Measurements from ENCODE around the gene SEMA3E.
"Not testable (repeated sequence)": the region's sequence is repeated elsewhere in the genome, so short reads cannot be mapped to it uniquely, and the experiment has no call there.

Gene SEMA3E

DNA sequence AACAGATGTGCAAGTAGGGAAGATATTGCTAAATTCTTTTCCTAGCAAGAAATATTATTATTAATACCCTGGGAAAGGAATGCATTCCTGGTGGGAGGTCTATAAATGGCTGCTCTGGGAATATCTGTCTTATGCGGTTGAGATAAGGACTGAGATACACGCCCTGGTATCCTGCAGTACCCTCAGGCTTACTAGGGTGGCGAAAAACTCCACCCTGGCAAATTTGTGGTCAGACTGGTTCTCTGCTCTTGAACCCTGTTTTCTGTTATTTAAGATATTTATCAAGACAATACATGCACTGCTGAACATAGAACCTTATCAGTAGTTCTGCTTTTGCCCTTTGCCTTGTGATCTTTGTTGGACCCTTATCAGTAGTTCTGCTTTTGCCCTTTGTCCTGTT, 96.4 kb downstream of the SEMA3E start:
- DNase-seq: not testable (repeated sequence)

DNA sequence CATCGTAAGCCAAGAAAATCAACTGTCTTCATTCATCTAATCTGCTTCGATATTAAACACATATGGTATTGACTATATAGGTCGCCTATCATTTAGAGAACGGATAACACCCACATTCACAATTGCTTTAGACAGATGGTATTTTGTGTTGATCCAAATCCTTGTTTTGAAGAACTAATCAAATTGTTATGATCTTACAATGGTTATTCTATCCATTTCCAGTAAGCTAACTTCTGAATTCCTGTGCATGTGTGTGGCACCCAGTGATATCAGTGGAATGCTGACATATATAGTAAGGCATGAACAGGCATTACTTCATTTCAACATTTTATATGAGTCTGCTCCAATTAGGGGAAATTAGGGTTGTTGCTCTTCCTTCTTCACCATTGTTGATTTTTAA, 98.8 kb downstream of the SEMA3E start:
- DNase-seq: no peak

DNA sequence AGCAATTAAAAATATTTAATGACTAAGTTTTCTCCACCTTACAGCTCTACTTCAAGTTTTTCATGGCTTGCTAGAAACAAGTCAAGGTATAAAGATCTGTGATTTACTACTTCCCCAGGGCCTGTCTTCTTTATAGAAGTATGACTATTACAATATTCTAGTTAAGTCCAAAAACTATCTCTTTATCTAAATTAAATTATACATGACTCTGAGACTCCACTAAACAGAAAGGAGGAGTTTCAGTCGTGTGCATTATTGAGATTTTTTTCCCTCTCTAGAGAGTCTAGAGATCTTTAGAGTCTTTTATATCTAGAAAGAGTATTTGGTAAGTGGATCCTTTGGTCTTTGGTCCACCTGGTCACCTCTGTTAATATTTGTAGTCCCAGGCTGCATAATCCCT, 100.7 kb downstream of the SEMA3E start:
- DNase-seq: no peak

DNA sequence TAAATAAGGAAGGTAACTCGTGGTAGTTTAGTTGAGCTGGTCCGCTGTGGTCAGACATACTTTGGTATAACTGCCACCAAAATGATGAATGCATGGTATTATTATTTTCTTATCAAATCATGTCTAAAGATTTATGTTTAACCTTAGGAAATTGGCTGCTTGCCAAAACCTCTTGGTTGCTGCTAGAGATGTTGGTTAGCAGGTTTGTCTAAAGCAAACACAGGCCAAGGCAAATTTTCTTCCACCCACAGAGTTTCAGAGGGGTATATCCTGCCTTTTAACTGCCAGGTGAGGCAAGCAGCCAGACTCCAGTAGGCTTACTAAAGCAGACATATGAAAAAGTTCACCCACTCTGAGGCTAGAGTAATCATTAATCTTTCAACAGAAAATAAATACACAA, 101.4 kb downstream of the SEMA3E start:
- no peak for DNase-seq

DNA sequence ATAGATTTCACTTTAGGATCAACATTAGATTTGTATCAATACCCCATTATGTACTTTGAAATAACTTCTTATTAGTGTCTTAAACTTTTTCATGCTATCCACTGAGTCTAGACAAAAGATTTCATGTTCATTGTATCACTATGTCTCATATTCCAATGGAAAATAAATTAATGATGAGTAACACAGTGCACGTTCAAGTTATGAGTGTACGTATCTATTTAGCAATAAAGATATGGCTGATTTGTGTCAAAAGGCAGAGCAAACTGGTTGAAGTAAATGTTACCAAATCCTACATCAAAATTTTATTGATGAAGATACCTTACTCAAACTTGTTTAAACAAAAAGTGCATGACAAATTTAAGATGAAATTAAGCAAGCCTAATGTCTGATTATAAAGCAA, 102.4 kb downstream of the SEMA3E start:
- no peak for DNase-seq

DNA sequence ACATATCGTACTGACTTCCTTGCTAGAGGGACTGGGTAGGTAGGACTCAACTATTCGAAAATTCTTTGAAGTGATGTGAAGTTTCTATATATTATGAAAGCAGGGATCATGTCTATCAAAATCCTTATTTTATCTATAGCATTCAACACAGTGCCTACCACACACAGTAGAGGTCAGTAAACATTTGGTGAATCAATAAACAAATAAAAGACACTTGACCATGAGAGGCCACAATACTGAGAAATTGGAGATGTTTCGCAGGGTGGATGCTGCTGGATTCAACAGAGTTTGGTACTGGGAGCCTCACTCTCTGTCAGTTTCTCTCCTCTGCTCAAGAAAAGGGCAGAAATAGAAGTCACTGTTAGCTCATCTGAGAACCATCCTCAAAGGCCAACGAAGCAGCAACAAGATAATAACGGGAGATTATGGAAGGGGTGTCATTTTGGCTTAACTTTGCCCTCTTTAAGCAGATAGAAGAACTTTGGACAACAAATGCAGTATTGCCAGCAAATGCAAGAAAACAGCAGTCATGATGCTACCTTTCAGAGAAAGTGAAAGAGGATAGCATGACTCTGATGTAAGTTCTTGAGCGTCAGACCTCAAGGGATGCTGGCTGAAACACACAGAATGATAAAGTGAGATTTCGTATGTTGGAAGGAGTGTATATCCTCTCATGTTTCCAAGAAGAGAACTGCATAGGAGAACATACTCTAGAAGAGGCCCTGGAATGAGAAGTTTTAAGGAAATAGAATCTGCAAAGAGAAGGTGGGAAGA, 107.6 kb downstream of the SEMA3E start:
- DNase-seq: no peak

DNA sequence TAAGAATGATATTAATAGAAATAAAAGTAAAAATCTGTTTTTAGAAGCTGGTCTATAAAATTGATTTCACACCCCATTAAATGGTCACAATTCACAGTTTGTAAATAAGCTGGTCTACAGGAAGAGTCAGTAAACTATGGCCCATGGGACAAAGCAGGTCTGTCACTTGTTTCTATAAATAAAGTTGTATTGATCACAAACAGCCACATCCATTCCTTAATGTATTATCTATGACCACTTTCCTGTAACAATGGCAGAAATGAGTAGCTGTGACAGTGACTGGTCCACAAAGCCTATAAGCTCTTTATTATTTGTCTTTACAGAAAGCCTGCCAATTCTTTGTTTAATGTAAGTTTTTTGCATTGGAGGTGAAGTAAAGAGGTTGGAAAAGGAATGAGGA, 114.5 kb downstream of the SEMA3E start:
- DNase-seq: no peak

DNA sequence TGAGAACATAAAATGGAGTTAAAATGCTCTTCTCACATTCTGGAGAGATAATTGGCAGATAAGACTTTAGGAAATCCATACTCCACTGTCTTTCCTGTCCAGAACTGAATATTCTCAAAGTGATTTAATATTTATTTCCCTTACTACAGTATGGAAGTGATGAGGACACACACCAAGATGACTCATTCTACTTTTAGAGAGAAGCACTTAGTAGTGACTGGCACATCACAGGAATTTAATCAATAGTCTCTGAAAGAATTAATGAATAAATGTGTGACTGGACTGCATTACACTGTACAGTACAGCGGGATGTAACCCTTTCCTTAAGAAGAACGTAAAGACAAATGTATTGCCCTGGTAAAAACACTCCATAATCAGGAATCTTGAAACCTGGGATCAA, 116.7 kb downstream of the SEMA3E start:
- DNase-seq: no peak

DNA sequence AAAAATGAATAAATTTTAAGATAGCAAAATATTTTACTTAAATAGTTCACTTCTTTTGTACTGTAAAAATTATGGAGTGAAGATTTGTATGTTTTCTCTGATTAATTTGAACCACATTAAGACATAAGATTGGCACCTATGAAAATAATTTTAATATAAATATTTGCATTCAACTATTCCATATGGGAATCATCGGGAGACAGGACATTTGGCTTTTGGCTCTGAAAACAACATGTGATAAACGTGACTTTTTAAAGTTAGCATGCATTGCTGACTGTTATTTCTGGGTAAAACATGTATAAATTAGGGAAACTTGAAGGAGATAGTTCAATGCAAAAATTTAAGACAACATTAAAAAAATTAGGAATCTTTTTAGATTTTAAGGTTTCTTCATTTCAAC, 117.2 kb downstream of the SEMA3E start:
- no peak for DNase-seq

DNA sequence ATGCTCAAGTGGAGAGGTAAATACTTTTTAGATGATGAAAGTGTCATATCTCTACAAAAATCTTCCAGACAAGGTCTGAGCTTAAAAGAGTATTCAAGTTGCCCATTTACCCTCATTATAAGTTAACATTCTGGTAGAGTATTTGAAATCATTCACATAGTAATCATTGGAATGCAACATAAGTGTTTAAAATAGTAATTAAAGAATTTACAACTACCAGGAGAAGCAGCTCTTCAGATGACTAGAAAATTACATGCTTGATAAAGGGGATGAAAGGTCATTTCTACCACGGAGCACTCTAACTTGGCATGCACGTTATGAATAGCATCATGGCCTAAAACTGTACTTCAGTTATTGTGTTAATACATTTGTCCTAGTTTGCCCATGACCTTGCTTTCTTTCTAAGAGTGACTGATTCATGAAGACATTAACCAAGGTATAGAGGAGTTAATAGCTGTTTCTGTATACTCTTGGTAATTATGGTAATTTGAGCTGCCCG, 120.0 kb downstream of the SEMA3E start:
- no peak for DNase-seq

DNA sequence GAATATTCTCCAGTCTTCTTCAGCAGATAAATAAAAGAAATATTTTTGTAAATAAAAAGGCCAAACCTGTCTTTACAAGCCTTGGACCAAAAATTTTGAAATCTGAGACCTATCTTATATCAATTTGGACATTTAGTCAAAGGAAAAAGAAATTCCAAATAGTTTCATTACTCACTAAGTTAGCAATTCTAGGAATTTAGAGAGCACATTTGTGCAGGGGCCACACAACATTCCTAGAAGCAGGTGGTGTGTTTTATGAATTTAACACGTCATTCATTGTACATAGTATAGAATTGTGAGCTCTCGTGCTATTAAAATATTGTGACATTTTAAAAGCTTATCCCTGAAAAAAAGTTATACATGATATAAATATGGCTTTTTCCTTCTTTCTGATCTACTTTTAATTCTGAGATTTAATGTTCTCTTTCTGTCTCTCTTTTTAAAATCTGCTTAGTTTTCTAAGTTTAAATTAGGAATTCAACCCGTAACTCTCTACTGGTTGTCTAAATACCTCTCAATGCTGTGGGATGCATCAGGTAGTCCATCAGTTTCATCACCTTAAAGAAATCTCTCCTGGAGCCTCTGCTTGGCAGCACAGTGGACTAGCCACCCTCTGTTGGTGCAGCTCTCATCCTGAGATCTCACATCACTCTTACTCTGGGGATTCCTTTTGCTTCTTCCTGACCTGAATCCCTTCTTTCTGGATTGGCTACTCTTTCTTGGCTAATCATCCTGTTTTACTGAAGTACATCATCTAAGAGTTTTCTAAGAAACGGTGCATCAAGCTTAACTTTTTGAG, 124.5 kb downstream of the SEMA3E start:
- no peak for DNase-seq

DNA sequence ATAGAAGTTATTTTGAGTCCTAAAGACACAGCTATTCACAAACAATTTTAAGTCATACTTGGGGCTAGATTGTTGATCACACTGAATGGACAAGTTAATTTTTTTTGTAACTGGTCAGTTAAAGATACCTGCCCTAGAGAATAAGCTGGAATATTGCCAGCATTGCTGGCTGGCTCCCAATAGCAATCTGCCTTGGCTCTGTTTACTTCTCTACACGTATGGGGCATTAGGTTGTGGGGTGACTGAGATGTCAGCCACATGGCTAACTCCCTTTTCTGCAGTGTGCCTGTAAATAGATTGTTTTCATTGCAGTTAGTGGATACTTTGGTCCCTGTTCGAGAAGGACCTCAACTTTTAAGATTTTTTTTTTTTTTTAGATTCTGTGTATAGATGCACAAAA, 128.2 kb downstream of the SEMA3E start:
- DNase-seq: no peak

DNA sequence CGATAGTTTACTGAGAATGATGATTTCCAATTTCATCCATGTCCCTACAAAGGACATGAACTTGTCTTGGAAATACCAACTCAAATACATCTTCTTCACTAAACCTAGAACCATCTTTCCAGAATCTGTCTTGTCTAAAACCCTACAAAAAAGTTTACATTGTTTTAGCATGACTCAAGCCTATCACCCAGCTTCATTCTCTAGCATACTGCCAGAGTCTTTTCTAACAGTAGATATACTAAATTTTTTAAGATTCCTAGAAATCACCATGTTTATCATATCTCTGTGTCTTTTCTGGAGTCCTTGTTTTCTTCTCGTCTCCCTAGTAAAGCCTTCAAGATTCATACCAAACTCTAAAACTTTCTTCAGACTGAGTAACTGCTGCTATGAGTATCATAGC, 129.7 kb downstream of the SEMA3E start:
- no peak for DNase-seq

DNA sequence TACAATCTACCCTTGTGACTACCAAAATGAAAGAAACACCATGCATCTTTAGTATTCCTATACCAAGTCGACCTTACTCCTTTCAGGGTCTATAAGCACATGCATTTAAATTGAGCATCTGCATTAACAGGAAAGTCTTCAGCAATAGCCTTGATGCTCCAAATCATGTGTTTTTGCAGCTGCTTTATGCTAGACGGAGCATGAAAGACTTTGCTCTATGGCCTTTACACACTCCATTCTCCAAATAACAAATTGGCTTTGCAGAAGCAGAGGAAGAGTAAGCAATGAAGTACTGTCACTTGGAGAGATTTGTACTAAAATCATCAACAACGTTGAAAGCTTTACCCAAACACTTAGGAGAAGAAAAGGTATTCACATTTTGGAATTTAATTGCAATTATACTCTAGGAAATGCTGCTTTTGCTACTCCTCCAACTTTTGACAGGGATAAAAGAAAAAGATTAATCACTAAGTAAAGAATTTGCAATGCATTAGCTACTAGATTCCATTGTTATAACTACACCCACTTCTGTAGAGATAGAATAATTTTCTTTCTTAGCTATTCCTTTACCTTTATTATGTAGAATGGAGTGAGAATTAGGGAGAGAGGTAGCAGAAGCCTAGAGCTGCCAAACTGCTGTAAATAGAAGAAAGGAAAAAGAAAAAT, 131.8 kb downstream of the SEMA3E start:
- DNase-seq: no peak

DNA sequence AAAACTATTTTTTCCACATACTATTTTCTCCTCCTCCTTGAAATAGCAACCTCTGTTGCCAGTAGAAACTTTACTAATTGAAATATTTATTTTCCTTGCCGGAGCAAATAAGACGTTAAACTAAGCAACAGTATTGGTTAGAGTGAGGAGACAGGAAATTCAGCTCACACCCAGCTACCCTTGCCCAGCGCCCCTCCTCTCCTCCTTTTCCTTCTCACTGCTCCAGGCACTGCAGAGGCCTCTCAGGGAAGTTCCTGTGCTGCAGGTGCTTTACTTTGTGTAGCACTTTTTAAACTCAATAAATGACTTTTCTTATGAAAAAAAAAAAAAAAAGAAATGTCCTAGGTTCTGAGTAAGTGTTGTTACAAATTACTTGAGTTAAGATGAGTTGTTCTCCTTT, 134.0 kb downstream of the SEMA3E start:
- no peak for DNase-seq

DNA sequence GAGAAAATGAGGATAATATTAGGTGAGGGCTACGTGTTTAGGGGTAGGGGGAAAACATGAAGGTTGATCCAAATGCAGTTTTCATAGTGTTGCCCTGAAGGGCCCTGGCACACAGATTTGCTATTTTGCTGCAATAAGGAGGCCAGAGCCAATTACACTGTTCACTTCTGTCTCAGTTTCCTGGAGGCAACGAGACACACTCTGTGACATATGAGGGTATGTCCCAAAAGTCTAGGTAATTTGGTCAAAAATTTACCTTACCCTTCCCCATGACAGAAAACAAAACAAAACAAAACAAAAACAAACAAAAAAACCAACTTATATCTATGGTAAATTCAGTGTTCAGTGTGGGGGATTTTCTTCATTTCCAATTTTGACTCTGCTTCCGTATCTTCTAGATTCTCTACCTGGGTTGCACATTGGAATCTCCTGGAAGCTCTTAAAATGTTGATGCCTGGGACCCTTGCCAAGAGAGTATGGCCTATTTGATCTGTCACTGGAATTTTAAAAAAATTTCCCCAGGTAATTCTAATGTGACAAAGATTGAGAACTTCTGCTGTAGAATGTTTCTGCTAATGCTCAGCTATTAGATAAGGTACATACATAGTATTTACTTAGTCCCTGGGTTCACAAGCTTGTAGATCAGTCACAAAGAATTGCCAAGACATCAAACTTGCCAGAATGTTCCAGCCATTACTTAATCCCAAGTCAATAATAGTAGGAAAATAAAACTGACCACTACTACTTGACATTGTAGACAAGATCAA, 139.5 kb downstream of the SEMA3E start:
- DNase-seq: no peak

DNA sequence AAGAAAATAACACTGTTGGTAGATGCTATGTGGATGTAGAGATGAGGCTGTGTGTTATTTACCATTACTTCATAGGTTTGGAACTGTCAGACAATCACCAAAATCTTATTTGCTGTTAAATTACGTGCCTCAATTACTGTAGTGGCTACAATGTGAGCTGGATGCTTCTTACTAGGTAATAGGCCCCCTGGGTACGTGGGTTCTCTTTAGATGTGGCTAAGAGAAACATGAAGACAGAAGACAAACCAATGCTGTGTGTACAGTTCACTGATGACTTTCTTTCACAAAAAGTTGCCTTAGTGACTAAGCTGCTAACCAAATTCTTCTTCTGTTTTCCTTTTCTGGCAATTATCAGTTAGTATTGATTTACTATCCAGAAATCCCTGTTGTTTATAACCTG, 144.6 kb downstream of the SEMA3E start:
- DNase-seq: no peak

DNA sequence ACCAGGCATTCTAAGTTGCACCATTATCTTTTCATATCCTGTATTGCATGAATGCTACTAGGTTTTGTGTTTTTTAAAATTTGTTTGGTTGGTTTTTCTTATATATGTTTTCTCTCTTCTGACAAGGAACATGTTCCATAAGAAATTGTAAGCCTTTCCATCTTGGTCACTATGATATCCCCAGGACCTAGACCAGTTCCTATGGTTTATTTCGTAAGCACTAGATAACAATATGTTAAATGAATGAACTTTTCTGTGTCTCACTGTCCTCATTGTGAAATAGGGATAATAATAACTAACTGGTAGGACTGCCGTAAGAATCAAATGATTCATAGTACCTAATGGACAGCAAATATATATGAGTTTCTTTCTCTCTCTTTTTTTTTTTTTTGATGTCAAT, 146.3 kb downstream of the SEMA3E start:
- DNase-seq: no peak

DNA sequence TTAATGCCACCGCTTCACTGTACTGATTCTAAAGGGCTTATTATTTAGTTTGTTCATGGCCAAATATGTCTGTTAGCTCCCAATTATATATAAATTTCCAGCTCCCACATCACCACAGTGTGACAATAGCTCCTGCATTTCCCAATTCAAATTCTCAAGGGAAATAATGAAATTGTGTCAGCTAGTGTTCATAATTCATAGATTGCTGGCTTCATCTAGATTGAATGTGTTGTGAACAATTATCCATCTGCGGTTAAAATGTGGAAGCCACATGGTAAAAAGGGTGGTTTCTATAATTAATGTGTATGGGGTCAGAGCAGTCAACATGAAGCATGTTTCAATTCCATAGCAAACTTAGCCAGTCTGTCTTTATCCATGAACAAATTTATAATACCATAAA, 154.3 kb downstream of the SEMA3E start:
- DNase-seq: no peak

DNA sequence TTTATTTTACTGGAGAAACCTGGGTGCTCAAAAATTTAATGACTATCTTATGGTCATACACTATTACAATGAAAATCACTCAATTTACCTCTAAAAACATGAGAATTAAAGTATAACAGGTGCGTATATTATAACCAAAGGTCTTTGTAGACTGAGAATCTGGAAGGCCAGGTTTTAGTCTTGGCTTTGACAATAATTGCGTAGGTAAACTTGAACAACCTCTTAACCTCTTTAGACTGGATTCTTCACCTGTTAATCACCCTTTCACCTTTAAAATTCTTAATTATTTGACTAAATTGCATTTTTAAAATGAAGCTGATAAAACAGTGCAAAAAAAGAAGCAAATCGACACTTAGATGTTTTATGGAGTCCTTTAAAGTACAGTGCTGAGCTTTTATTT, 156.1 kb downstream of the SEMA3E start:
- DNase-seq: no peak

DNA sequence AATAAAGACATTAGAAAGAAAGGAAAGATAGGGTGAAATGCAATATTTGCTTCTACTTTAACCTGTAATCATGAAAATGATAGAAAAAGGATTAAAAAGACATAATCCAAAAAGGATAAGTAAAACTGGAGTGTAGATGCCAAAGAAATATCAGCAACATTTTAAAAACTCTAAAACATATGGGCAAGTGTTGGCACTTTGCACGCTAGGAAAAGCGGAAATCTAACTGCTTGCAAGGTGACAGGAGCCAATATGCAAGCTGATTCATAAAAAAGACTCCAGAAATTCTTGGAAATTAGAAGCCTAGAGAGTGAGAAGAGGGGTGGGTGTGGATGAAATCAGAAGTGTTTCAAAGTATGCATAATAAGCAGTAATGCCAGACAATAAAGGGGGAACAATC, 161.1 kb downstream of the SEMA3E start:
- no peak for DNase-seq

DNA sequence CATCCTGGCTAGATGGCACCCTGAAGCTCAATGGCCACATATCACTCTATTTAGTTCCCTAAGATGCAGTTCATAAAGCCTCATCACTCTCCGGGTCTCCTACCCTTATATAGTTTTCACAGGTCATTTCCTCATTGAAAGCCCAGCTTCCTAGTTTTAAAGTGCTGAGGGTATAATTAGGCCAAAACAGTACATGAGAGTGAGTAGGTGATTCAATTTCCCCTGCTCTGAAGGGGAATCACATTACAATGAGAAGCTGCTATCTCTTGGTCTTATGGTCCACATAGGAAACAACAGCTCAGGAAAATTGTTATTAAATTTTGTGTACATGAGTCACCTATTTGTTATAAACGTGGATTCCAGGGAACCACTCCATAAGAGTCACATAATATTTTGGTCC, 162.0 kb downstream of the SEMA3E start:
- no peak for DNase-seq

DNA sequence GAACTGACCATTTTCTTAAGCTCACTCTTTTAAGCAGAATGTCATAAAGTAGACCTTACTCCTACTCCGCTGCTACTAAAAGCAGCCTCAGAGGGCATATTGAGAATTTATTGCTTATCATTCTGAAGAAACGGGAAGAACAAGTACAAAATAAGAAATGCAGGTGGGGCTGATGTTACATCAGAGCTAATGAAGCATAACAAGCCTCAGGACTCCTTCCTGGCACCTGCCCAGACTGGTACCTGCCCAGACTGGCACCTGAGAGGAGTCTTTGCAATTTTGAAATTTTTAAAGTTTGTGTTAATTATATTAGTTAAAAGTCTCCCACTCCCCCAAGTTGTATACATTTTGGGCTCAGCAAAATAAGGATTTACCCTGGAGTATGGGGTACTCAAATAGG, 162.4 kb downstream of the SEMA3E start:
- DNase-seq: no peak

Data from activated CD4-positive, alpha-beta T cell treated with anti-CD3 and anti-CD28 coated beads, Interleukin-2, amount 50 U/mL, for 48 hours (primary cell).